Keratinocyte (primary cell): ENCODE results near the gene TTLL5. TPM values are rescaled to one million over a fixed set of nuclear protein-coding genes. Genes with fewer than 3 reads are reported as not detected.

Source experiments
- DNase-seq: peaks from one replicate; pipeline ENCODE4 v3.0.0-alpha.2; 2011; ENCODE audit warnings: low read depth, missing footprints, low spot score
- FAIRE-seq: peaks from 2 replicates; lab custom pipeline; 2011; peaks lifted over from hg19 to GRCh38; lab: Jason Lieb, UNC
- H2AFZ ChIP-seq: 2 replicates; pipeline ENCODE4 v1.6.0; 2012; ENCODE audit warnings: low read length, control low read depth, inconsistent platforms; ENCODE audit not compliant: control insufficient read depth
- H3K27ac ChIP-seq: 2 replicates; pipeline ENCODE4 v1.5.1; 2011; ENCODE audit warnings: low read length; ENCODE audit not compliant: control insufficient read depth, insufficient read depth
- H3K27me3 ChIP-seq: 3 replicates; pipeline ENCODE4 v1.6.0; 2011; ENCODE audit warnings: low read length; ENCODE audit not compliant: control insufficient read depth, insufficient read depth; ENCODE audit errors: extremely low read depth
- H3K36me3 ChIP-seq, 2 experiments: 2 replicates in 1 of 2; 3 replicates in 1 of 2; pipeline ENCODE4 v1.5.1; 2011; ENCODE audit warnings: low read length in 2 of 2, mild to moderate bottlenecking in 1 of 2; ENCODE audit not compliant: control insufficient read depth in 2 of 2, insufficient read depth in 2 of 2; ENCODE audit errors: extremely low read depth in 1 of 2
- H3K4me1 ChIP-seq: 3 replicates; pipeline ENCODE4 v1.5.1; 2011; ENCODE audit warnings: low read length; ENCODE audit not compliant: control insufficient read depth, insufficient read depth; ENCODE audit errors: extremely low read depth
- H3K4me2 ChIP-seq: 3 replicates; pipeline ENCODE4 v1.6.0; 2011; ENCODE audit warnings: low read depth, low read length; ENCODE audit not compliant: control insufficient read depth, insufficient read depth; ENCODE audit errors: extremely low read depth
- H3K4me3 ChIP-seq, 3 experiments: fragments of 200-600 bp in 1 of 3; sonication (generic) in 1 of 3; 2 replicates in 2 of 3; 3 replicates in 1 of 3; pipeline ENCODE4 v1.5.1; 2011 to 2016; ENCODE audit warnings: low read length in 3 of 3, mild to moderate bottlenecking in 3 of 3, control low read depth in 2 of 3, inconsistent platforms in 1 of 3, low read depth in 1 of 3, mixed read lengths in 1 of 3, mixed run types in 1 of 3, moderate library complexity in 1 of 3; ENCODE audit not compliant: control insufficient read depth in 2 of 3, insufficient read depth in 2 of 3; ENCODE audit errors: extremely low read depth in 1 of 3
- H3K79me2 ChIP-seq: 2 replicates; pipeline ENCODE4 v1.6.0; 2012; ENCODE audit warnings: low read length; ENCODE audit not compliant: control insufficient read depth, insufficient read depth
- H3K9ac ChIP-seq: 3 replicates; pipeline ENCODE4 v1.6.0; 2011; ENCODE audit warnings: low read length; ENCODE audit not compliant: control insufficient read depth, insufficient read depth; ENCODE audit errors: extremely low read depth
- H3K9me1 ChIP-seq: 3 replicates; pipeline ENCODE4 v1.6.0; 2011; ENCODE audit warnings: low read length; ENCODE audit not compliant: control insufficient read depth, insufficient read depth; ENCODE audit errors: extremely low read depth
- H3K9me3 ChIP-seq: 2 replicates; pipeline ENCODE4 v1.5.1; 2012; ENCODE audit warnings: low read depth, low read length; ENCODE audit not compliant: control insufficient read depth
- H4K20me1 ChIP-seq: 3 replicates; pipeline ENCODE4 v1.6.0; 2011; ENCODE audit warnings: low read length; ENCODE audit not compliant: control insufficient read depth, insufficient read depth; ENCODE audit errors: extremely low read depth
- CTCF ChIP-seq, 3 experiments: IDR thresholded peaks in 1 of 3; conservative IDR thresholded peaks in 1 of 3; optimal IDR thresholded peaks in 1 of 3; 2 replicates in 2 of 3; 3 replicates in 1 of 3; pipeline versions ENCODE3 to v1.5.1; 2011; ENCODE audit warnings: low read length in 3 of 3, mild to moderate bottlenecking in 3 of 3, moderate library complexity in 2 of 3, control low read depth in 1 of 3, inconsistent platforms in 1 of 3; ENCODE audit not compliant: insufficient read depth in 2 of 3; ENCODE audit errors: extremely low read depth in 1 of 3
- EZH2 ChIP-seq: IDR thresholded peaks from one replicate; pipeline ENCODE4 v1.6.1; 2012; ENCODE audit warnings: inconsistent platforms, mild to moderate bottlenecking, low read length, moderate library complexity
- dilution Hi-C: fragments of 300-500 bp; cut with MboI; formaldehyde crosslinking; loops from one replicate; pipeline ENCODE4 v1.7.0; 2020; ENCODE audit warnings: low sequenced_read_pairs; ENCODE audit not compliant: extremely low pct_ligation_motif_present
- polyA plus RNA-seq, 5 experiments: library from polyadenylated mRNA; depleted of rRNA in 3 of 5; stranded (reverse) in 3 of 5; stranded (forward) in 1 of 5; unstranded in 1 of 5; fragments of >200 nt; gene quantifications; 1 replicate in 1 of 5; 2 replicates in 3 of 5; 3 replicates in 1 of 5; pipeline versions ENCODE4 v1.2.1 to v1.2.3, GENCODE V29; 2011 to 2012; ENCODE audit warnings: missing spikeins in 2 of 5, low read depth in 1 of 5, low replicate concordance in 1 of 5

Gene TTLL5
- polyA plus RNA-seq, 1 donor (not counting 4 experiments of a cell fraction or from before 2014, with no cell fraction given): 20.7 TPM

- Histone ChIP-seq H3K4me1 (peaks cover 26% of the 10 kb centered on the region), H3K4me2 (no peak overlapping the region), H3K9me1 (no peaks in the 10 kb centered on the region), H3K9me3 (no peaks in the 10 kb centered on the region), H3K36me3 (peaks cover 2% of the 10 kb centered on the region in 2 experiments), H3K27ac (no peak overlapping the region), H4K20me1 (no peaks in the 10 kb centered on the region), H3K9ac (no peak overlapping the region), H3K4me3 (no peak overlapping the region), H3K79me2 (no peaks in the 10 kb centered on the region), H2AFZ (no peak overlapping the region), H3K27me3 (no peaks in the 10 kb centered on the region)
- TF ChIP-seq EZH2 (no peak), CTCF (optimal IDR thresholded peaks at IDR 0.05 in 1 of 3, IDR thresholded peaks at IDR 0.05 in 1 of 3, conservative IDR thresholded peaks at IDR 0.05 in 1 of 3; ENCODE audit: extremely low read depth in 1 of 3, insufficient read depth in 2 of 3, low read length in 3 of 3) (no peak)
- FAIRE-seq (no peak), DNase-seq (no peak)
- dilution Hi-C loops: no loop called here
Observed at GRCh38 chr14:75823334-75823733, 162.3 kb downstream of the TTLL5 start.

GRCh38 chr14:75824318-75824717, 163.3 kb downstream of the TTLL5 start:
- Histone ChIP-seq H3K36me3 (peaks cover 2% of the 10 kb centered on the region in 2 experiments), H3K4me1 (peaks cover 26% of the 10 kb centered on the region), H3K9ac (no peak overlapping the region), H3K9me1 (no peaks in the 10 kb centered on the region), H2AFZ (no peak overlapping the region), H3K27me3 (no peaks in the 10 kb centered on the region), H4K20me1 (no peaks in the 10 kb centered on the region), H3K9me3 (no peaks in the 10 kb centered on the region), H3K27ac (no peak overlapping the region), H3K79me2 (no peaks in the 10 kb centered on the region), H3K4me3 (no peak overlapping the region), H3K4me2 (no peak overlapping the region)
- dilution Hi-C loops: no loop called here
- FAIRE-seq: no peak
- TF ChIP-seq CTCF (optimal IDR thresholded peaks at IDR 0.05 in 1 of 3, IDR thresholded peaks at IDR 0.05 in 1 of 3, conservative IDR thresholded peaks at IDR 0.05 in 1 of 3; ENCODE audit: extremely low read depth in 1 of 3, insufficient read depth in 2 of 3, low read length in 3 of 3) (no peak), EZH2 (no peak)
- DNase-seq: no peak
